Activated T-helper 1 cell treated with Interleukin-2 at 50 U/mL for 16 hours (primary cell): Measurements from ENCODE around the gene OR1I1.
"Not testable (repeated sequence)": the region's sequence is repeated elsewhere in the genome, so short reads cannot be mapped to it uniquely, and the experiment has no call there.

Experiments used
- DNase-seq: peaks from one replicate; pipeline ENCODE4 v3.0.0-alpha.2; 2020; ENCODE audit warnings: low read depth

Gene OR1I1

DNA sequence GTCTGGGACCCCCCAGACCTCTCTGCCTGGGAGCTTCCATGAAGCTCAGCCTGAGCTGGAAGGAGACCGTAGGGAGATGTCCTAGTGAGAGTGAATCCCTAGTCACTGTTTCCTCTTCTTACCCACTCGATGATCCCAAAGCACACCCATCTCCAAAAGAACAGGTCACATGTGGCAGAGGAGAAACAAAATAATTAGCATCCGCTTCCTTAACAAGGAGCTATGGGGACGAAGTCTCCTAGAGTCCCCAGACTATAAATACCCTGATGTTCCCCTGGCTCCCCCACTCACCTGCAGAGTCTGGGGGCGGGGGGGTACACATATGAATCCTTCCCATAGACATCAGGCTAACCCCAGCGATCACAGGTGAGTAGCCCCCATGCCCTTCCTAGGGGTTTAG, at the start of gene OR1I1:
Gene OR1I1 (plus strand): TSS at position 301 of the 400 bp plus-strand sequence. CDS start 4,855 bp downstream, outside the sequence.
- DNase-seq: no peak

DNA sequence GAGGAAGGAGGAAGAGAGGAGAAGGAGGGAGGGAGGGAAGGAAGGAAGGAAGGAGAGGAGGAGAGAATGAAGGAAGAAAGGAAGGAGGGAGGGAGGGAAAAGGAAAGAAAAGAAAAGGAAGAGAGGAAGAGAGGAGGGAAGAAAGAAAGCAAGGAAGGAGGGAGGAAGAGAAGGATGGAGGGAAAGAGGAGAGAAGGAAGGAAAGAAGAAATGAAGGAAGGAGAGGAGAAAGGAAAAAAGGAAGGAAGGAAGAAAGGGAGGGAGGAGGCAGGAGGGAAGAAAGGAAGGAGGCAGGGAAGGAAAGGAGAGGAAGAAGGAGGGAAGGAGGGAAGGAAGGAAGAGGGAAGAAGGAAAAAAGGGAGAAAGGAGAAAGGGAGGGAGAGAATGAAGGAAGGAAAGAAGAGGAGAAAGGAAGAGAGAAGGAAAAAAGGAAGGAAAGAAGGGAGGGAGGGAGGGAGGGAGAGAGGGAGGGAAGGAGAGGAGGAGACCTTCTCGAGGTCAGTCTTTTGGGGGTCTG, 46.2 kb upstream of the OR1I1 start:
- DNase-seq: no peak

- DNase-seq: no peak
Measured at GRCh38 chr19:15037586-15037985, 44.4 kb upstream of the OR1I1 start.

GRCh38 chr19:15038294-15038693, 43.7 kb upstream of the OR1I1 start:
- DNase-seq: no peak

GRCh38 chr19:15042003-15042402, 40.0 kb upstream of the OR1I1 start:
- DNase-seq: no peak

DNA sequence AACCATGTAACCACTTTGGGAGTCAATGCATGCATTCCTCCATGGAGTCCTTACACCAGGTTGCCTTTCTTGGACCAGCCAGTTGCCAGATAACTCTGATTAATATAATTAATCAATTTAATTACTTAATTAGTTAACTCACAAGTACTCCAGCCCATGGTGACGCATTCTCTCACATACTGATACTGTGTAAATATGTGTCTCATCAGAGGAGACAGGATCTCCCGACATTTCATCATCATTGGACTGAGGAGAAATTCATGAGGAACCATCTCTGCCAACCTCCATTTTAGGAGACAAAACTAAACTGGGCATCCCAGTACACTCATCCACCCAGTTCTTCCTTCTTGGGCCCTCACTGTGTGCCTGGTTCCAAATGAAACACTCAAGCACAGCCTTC, 39.2 kb upstream of the OR1I1 start:
- no peak for DNase-seq

DNA sequence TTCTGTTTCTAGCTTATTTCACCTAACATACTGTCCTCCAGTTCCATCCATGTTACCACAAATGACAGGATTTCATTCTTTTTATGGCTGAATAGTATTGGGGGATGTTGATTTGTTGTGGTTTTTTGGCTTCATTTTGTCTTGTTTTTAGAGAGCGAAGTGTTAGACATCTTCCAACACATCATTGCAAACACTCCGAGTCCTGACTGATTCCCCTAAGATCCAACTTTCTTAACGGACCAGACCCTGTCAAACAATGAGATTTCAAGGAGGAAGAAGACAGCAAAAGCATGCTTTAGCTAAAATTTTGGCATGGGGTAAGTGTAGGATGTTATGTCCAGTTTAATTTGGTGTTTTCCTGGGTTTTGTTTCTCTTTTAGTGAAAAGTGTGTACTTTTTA, 36.5 kb upstream of the OR1I1 start:
- no peak for DNase-seq

DNA sequence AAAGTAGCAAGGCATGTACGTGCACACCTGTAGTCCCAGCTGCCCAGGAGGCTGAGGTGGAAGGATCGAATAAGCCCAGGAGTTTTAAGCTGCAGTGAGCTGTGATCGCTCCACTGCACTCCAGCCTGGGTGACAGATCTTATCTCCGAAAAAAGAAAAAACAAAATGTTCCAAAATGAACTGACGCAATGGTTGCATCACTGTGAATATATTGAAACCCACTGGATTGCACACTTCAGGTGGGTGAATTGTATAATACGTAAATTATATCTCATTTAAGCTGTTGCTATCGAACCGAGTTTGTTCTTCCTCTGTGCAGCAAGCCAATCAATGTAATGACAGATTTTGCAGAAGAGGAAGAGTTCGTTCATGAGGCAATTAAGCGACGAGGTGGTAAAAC, 34.3 kb upstream of the OR1I1 start:
- DNase-seq: no peak

DNA sequence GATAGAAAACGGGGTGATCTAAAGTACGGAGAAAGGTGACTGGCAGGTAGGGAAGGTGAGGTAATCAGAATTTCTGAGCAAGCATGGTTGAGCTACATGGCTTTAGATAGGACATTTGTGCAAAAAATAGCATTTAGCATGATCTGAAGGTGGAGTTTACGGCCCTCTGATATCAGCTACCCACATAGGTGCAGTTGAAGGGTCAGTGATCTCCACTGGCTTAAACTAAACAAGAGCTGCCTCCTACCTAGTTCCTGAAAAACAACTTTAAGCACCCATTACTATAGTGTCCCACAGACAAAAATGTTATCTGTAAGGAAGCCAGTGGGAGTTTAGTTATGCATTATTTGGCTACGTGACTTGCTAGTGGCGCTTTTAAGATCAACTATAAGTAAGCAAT, 33.9 kb upstream of the OR1I1 start:
- DNase-seq: no peak

- no peak for DNase-seq
Measured at GRCh38 chr19:15048885-15049541, 33.0 kb upstream of the OR1I1 start, which contains the start of gene CASP14. TSS of gene CASP14 (plus strand) at chr19:15049480. CDS start at chr19:15052252, 2,772 bp downstream.

- no peak for DNase-seq
Measured at GRCh38 chr19:15050639-15051038, 31.4 kb upstream of the OR1I1 start.

DNA sequence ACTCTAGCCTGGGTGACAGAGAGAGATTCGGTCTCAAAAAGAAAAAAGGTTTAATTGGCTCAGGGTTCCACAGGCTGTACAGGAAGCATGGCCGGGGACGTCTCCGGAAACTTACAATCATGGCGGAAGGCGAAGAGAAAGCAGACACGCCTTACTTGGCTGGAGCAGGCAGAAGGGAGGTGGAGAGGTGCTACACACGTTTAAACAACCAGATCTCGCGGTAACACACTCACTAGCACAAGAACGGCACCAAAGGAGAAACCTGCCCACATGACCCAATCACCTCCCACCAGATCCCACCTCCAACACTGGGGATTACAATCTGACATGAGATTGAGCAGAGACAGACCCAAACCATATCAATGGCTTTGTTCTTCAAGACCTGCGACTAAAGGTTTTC, 20.0 kb upstream of the OR1I1 start:
- DNase-seq: no peak

DNA sequence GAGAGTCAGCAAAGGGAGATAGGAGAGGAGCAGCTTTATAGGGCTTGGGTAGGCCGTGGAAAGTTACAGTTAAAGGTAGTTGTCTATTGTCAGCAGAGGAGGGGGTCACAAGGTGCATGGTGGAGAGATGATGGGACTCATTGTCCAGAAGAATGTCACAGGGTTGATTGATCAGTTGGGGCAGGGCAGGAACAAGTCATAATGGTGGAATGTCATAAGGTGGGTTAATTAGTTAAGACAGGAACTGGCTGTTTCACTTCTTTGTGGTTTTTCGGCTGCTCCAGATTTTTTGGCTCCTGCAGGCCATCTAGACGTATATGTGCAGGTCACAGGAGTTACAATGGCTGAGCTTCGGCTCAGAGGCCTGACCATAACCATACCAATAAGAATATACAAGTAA, 11.6 kb upstream of the OR1I1 start:
- not testable (repeated sequence) for DNase-seq

DNA sequence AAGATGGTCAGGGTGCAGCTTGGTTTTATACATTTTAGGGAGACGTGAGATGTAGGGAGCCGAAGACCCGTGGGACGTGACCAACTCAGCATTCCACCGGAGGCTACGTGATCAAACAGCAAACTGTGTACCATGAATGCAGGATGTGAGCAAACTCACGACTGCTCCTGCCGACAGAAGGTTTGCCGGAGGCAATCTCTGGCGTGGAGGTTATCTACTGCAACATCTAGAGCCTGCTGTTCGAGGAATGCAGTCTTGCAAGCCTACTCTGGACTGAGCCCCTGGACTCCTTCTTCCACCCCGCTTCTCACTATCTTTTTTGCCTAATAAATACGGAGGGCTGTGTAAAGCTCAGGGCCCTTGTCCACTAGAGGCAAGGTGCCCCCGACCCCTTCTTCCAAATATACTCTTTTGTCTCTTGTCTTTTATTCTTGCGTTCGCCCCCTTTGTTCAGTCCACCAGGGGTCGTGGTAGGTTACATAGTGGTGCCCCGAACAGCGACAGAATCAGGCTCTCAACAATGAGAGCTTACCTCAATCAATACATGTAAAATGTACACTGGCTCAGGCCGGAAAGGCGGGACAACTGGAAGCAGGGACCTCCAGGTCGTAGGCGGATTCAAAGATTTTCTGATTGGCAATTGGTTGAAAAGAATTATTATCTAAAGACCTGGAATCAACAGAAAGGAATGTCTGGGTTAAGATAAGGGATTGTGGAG, 8.9 kb upstream of the OR1I1 start:
- no peak for DNase-seq

DNA sequence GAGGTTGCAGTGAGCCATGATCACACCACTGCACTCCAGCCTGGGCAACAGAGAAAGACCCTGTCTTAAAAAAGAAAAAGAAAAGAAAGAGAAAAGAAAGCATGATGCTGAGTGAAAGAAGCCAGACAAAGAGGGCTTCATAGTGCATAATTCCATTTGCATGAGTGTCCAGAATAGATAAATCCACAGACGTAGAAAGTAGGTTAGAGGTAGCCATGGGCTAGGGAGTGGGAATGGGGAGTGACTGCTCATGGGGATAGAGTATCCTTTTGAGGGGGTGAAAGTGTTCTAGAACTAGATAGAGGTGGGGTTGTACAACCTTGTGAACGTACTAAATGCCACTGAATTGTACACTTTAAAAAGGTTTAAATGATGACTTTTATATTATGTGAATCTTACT, 7.6 kb upstream of the OR1I1 start:
- no peak for DNase-seq

GRCh38 chr19:15075806-15076205, 6.2 kb upstream of the OR1I1 start:
- no peak for DNase-seq

DNA sequence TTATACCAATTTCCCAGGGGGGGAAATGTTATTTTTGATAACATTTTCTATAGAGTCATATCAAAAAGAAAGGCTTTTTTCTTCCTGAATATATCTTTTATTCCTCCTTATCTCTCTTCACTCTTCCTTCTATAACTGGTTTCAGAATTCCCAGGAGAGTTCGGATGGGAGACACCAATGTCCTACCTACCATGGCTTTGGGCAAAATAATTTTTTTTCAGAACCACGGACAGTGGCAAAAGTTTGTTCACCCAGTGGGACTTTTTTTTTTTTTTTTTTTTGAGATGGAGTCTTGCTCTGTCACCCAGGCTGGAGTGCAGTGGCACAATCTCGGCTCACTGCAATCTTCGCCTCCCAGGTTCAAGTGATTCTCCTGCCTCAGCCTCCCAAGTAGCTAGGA, 2.0 kb upstream of the OR1I1 start:
- not testable (repeated sequence) for DNase-seq

DNA sequence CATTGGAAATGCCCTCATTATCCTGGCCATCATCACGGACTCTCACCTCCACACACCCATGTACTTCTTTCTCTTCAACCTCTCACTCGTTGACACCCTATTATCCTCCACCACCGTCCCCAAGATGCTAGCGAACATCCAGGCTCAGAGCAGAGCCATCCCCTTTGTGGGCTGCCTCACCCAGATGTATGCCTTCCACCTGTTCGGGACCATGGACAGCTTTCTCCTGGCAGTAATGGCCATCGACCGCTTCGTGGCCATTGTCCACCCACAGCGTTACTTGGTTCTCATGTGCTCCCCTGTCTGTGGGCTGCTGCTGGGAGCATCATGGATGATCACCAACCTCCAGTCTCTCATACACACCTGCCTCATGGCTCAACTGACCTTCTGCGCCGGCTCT, 5.2 kb downstream of the OR1I1 start:
- DNase-seq: no peak

GRCh38 chr19:15091918-15092753, 10.1 kb downstream of the OR1I1 start:
- peak; percentile 6 for DNase-seq

DNA sequence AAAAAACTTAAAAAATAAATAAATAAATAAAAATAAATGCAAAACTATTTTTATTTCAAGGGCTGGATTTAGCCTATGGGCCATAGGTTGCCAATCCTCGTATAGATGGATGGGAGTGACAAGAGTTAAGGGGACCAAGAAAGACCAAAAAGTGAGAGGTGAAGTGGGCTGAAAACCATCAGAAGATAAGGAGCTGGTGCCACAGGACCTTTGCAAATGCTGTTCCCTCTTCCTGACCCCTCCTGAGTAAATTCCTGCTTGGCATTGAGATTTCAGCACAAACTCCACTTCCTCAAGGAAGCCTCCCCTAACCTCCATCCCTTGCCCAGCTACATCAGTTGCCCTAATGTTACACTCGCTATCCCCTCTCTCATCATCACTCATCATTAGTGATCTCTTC, 11.0 kb downstream of the OR1I1 start:
- no peak for DNase-seq

DNA sequence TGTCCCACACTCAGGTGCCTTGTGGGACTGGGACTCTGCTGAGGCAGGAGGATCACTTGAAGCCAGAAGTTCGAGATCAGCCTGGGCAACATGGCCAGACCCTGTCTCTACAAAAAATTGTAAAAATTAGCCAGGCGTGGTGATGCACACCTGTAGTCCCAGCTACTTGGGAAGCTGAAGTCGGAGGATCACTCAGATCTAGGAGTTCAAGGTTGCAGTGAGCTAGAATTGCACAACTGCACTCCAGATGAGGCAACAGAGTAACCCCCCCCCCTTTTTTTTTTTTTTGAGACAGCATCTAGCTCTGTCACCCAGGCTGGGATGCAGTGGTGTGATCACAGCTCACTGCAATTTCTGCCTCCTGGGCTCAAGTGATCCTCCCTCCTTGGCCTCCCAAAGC, 14.2 kb downstream of the OR1I1 start:
- no peak for DNase-seq

DNA sequence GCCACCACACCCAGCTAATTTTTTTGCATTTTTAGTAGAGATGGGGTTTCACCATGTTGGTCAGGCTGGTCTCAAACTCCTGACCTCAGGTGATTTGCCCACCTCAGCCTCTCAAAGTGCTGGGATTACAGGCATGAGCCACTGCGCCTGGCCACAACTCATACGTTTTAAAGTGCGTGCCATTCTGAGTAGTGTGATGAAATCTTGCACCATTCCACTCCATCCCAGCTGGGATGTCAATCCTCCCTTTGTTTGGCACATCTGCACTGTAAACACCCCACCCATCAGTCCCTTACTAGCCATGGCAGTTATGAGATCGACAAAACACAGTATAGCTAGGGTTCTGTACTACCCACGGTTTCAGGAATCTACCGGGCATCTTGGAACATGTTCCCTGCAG, 16.0 kb downstream of the OR1I1 start:
- DNase-seq: not testable (repeated sequence)

GRCh38 chr19:15098460-15098859, 16.4 kb downstream of the OR1I1 start:
- DNase-seq: no peak
